Measurements from ENCODE around the gene CAMSAP1.
"Not testable (repeated sequence)": the region's sequence is repeated elsewhere in the genome, so short reads cannot be mapped to it uniquely, and the experiment has no call there.

GRCh38 chr9:135950841-135951240 is 43.5 kb upstream of the CAMSAP1 start:
- not testable (repeated sequence) for TF ChIP-seq CTCF (conservative IDR thresholded peaks at IDR 0.05 in 1 of 2, IDR thresholded peaks at IDR 0.05 in 1 of 2; ENCODE audit: low read depth in 1 of 2, low read length in 2 of 2); EZH2 (IDR thresholded peaks at IDR 0.05; ENCODE audit: low read length, missing control alignments)
